ENCODE results near the gene HCRTR2. TPM values are rescaled to one million over a fixed set of nuclear protein-coding genes. Genes with fewer than 3 reads are reported as not detected.
A peak's percentile ranks its signal among the peaks of the same experiment; 100 is the strongest.
"Not testable (repeated sequence)": the region's sequence is repeated elsewhere in the genome, so short reads cannot be mapped to it uniquely, and the experiment has no call there.

The HCRTR2 gene
- total RNA-seq, 1 donor from 2014 or later = not detected

GRCh38 chr6:55212156-55212555, 37.8 kb downstream of the HCRTR2 start:
- no peak overlapping the region for H3K4me3 ChIP-seq (ENCODE audit: low read depth, low read length)
- no peak for TF ChIP-seq CTCF (conservative IDR thresholded peaks at IDR 0.05; ENCODE audit: low read depth, low read length)
- DNase-seq (ENCODE audit: low read depth) = no peak

- TF ChIP-seq CTCF (conservative IDR thresholded peaks at IDR 0.05; ENCODE audit: low read depth, low read length) = no peak
- DNase-seq (ENCODE audit: low read depth) = no peak
- H3K4me3 ChIP-seq (ENCODE audit: low read depth, low read length) = no peak overlapping the region
These were observed 46.6 kb downstream of the HCRTR2 start for GRCh38 chr6:55220961-55221360.

- H3K4me3 ChIP-seq (ENCODE audit: low read depth, low read length) = no peak overlapping the region
- no peak for TF ChIP-seq CTCF (conservative IDR thresholded peaks at IDR 0.05; ENCODE audit: low read depth, low read length)
- DNase-seq (ENCODE audit: low read depth) = no peak
These were observed 53.5 kb downstream of the HCRTR2 start for GRCh38 chr6:55227862-55228261.

- no peak for DNase-seq (ENCODE audit: low read depth)
- no peak overlapping the region for H3K4me3 ChIP-seq (ENCODE audit: low read depth, low read length)
- TF ChIP-seq CTCF (conservative IDR thresholded peaks at IDR 0.05; ENCODE audit: low read depth, low read length) = no peak
These were observed 64.8 kb downstream of the HCRTR2 start for GRCh38 chr6:55239099-55239498.

GRCh38 chr6:55240975-55241605, 66.8 kb downstream of the HCRTR2 start:
- DNase-seq (ENCODE audit: low read depth); H3K4me3 ChIP-seq (ENCODE audit: low read depth, low read length): not testable (repeated sequence)
- peak; percentile 58 for TF ChIP-seq CTCF (conservative IDR thresholded peaks at IDR 0.05; ENCODE audit: low read depth, low read length)

- TF ChIP-seq CTCF (conservative IDR thresholded peaks at IDR 0.05; ENCODE audit: low read depth, low read length) = no peak
- no peak for DNase-seq (ENCODE audit: low read depth)
- no peak overlapping the region for H3K4me3 ChIP-seq (ENCODE audit: low read depth, low read length)
These were observed 76.1 kb downstream of the HCRTR2 start for GRCh38 chr6:55250400-55250799.

GRCh38 chr6:55255113-55255512, 80.8 kb downstream of the HCRTR2 start:
- DNase-seq (ENCODE audit: low read depth) = no peak
- no peak for TF ChIP-seq CTCF (conservative IDR thresholded peaks at IDR 0.05; ENCODE audit: low read depth, low read length)
- H3K4me3 ChIP-seq (ENCODE audit: low read depth, low read length) = no peak overlapping the region
